ENCODE measurements around the gene DISC1.
"Not testable (repeated sequence)": the region's sequence is repeated elsewhere in the genome, so short reads cannot be mapped to it uniquely, and the experiment has no call there.

The DISC1 gene

DNA sequence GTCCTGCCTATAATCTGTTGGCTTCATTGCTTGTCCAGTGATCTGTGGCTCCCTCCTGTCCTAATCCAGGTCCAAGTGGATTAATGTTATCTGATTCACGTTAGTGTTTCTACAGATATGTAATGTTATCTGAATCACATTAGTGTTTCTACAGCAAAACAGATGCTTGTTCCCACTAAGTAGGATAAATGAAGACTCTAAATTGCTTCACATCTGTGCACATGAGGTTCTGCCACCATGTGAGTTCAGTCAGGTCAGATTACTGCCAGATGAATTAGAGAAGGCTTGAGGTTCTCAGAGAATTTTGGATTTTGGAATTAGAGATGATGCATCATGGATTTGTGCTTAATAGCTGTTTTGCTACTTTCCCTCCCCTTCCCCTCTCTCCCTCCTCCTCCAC lies 13.2 kb downstream of the DISC1 start:
- no peak for DNase-seq

DNA sequence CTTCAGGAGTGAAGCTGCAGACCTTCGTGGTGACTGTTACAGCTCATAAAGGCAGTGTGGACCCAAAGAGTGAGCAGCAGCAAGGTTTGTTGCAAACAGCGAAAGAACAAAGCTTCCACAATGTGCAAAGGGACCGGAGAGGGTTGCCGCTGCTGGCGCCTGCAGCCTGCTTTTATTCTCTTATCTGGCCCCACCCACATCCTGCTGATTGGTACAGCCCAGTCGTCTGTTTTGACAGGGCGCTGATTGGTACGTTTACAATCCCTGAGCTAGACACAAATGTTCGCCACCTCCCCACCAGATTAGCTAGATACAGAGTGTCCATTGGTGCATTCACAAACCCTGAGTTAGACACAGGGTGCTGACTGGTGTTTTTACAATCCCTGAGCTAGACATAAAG lies 14.9 kb downstream of the DISC1 start:
- not testable (repeated sequence) for DNase-seq

- DNase-seq, result not testable (repeated sequence)
Measured at GRCh38 chr1:231642061-231642460, 15.5 kb downstream of the DISC1 start.

GRCh38 chr1:231642618-231643017 lies 16.0 kb downstream of the DISC1 start:
- DNase-seq, result no peak

GRCh38 chr1:231643071-231643934 lies 16.7 kb downstream of the DISC1 start:
- DNase-seq, result no peak

DNA sequence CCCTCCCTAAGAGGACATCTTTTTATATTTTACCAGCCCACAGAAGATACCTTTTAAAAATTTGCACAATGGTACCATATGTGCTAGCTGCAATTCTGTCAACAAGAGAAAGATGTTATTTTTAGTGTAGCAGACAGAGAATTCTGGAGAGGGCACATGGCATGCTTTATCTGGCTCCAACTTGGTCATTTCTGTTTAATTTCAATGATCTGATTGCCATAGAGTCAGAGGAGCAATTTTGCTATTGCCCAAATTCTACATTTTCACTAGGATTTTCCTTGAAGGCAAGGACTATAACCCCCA lies 17.3 kb downstream of the DISC1 start:
- DNase-seq, result no peak

DNA sequence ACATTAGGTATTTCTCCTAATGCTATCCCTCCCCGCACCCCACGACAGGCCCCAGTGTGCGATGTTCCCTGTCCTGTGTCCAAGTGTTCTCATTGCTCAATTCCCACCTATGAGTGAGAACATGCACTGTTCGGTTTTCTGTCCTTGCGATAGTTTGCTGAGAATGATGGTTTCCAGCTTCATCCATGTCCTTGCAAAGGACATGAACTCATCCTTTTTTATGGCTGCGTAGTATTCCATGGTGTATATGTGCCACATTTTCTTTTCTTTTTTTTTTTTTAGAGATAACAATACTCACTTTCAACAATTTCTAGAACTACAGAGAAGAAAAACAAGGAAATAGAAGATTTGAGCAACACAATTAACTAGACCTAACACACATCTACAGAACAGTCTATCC lies 19.0 kb downstream of the DISC1 start:
- DNase-seq, result not testable (repeated sequence)

DNA sequence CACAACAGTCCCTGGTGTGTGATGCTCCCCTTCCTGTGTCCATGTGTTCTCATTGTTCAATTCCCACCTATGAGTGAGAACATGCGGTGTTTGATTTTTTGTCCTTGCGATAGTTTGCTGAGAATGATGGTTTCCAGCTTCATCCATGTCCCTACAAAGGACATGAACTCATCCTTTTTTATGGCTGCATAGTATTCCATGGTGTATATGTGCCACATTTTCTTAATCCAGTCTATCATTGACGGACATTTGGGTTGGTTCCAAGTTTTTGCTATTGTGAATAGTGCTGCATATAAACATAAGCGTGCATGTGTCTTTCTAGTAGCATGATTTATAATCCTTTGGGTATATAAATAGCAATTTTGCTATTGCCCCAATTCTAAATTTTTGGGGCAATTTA lies 19.6 kb downstream of the DISC1 start:
- DNase-seq, result not testable (repeated sequence)

DNA sequence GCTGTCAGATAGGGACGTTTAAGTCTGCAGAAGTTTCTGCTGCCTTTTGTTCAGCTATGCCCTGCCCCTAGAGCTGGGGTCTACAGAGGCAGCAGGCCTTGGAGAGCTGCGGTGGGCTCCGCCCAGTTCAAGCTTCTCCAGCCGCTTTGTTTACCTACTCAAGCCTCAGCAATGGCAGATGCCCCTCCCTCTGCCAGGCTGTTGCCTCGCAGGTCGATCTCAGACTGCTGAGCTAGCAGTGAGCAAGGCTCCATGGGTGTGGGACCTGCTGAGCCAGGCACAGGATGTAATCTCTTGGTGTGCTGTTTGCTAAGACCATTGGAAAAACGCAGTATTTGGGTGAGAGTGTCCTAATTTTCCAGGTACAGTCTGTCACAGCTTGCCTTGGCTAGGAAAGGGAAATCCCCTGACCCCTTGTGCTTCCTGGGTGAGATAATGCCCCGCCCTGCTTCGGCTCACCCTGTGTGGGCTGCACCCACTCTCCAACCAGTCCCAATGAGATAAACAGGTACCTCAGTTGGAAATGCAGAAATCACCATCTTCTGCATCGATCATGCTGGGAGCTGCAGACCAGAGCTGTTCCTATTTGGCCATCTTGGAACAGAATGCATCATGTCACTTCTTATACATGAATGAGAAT lies 25.2 kb downstream of the DISC1 start:
- DNase-seq, result not testable (repeated sequence)

GRCh38 chr1:231653632-231654031 lies 27.0 kb downstream of the DISC1 start:
- no peak for DNase-seq

DNA sequence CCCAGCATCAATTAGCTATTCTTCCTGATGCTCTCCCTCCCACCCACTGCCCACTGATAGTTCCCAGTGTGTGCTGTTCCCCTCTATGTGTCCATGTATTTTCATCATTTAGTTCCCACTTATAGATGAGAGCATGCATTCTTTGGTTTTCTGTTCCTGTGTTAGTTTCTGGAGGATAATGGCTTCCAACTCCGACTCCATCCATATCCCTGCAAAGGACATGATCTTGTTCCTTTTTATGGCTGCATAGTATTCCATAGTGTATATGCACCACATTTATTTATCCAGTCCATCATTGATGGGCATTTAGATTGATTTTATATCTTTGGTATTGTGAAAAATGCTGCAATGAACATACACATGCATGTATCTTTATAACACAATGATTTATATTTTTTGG lies 30.2 kb downstream of the DISC1 start:
- DNase-seq, result no peak

- DNase-seq, result not testable (repeated sequence)
Measured at GRCh38 chr1:231658223-231658622, 31.6 kb downstream of the DISC1 start.

GRCh38 chr1:231660198-231660597 lies 33.6 kb downstream of the DISC1 start:
- no peak for DNase-seq

DNA sequence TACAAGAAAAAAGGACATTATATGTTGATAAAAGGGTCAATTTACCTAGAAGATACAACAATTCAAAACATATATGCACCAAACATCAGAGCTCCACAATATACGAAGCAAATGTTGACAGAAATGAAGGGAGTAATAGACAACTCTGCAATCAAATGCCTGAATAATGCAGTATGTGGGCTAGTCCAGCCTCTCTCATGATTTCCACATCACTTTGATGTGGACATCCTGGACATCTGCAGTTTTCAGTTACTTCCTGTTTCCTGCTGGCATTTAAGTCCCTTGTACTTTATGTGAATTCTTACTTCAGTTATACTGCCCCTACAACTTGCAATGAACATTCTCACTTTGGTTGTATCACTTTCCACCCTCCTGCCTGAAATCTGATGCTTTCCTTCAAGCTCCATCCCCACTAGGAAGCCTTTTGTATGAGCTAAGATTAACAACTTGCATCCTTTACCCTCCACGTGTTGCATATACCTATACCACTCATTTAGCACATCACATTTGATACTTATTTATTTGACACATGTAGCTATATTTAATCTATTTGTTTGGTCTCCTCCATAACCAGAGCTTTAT lies 36.7 kb downstream of the DISC1 start:
- DNase-seq, result peak; percentile 94

- DNase-seq, result no peak
Measured at GRCh38 chr1:231665101-231665500, 38.5 kb downstream of the DISC1 start.

DNA sequence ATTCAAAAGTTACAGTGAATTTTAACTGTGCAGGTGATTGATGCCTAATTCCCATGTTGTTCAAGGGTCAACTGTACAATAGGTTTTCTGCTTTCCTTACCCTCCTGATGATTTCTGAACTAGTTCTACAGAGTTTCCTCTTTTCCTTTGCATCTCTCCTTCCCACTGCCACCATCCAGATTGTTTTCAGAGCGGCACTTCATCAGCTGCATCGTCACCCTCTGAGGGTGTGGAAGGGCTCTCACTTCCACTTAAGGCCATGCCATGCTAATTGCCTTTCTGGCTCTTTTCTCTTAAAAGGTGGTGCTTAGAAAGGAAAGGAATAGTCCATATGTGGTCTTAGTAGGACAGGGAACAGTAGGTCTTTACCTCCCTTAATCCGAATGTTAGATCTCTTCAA lies 39.1 kb downstream of the DISC1 start:
- DNase-seq, result no peak

GRCh38 chr1:231666220-231666936 lies 39.8 kb downstream of the DISC1 start:
- peak in 1 of 2 experiments; percentile 4 for DNase-seq

DNA sequence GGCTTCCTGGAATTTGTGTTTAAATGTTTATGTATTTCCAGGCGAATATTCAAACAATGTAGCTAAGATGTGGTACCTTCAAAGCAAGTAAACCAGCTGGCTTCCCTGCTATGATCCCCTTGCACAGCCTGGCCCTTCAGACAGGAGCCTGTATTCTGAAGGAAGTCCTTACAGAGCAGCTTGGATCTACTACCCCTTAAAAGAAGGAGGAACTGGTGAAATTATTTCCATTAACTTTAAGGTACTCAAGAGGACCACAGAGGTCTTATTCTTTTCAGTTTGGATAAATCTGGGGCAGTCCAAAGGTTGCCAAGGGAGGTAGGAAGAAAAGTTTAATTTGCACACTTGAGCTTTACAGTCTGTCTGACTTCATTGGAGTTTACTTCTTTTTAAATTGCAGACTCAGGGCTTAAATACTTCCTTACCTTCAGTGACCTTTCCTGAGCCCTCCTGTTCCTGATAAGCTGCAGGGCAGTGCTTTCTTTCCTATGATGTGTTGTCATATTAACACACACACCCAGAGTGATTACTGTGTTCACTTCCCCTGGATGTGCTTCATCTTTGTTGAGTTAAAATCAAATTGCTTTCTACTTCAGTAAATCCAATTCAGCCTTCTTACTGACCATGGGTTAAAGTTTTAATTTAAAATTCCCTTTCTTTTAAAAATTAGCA lies 40.5 kb downstream of the DISC1 start:
- no peak for DNase-seq

DNA sequence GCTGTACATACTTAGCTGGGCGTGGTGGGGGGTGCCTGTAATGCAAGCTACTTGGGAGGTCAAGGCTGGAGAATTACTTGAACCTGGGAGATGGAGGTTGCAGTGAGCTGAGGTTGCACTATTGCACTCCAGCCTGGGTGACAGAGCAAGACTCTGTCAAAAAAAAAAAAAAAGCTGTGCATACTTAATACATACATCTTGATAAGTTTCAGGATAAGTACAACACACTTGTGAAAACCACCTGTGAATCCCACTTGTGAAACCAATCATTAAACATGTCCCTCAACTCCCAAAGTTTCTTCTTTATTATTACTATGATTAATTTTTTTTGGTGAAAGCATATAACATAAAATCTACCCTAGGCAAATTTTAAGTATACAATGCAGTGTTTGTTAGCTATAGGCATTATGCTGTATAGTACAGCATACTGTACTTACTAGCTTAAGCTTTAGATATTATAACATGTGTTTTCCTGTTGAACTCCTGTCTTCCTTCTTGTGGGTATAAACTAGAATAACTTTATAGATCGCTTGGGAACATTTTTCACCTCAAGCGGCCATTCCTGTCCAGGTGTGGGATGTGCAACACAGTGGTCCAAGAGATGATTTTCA lies 41.4 kb downstream of the DISC1 start:
- no peak for DNase-seq

DNA sequence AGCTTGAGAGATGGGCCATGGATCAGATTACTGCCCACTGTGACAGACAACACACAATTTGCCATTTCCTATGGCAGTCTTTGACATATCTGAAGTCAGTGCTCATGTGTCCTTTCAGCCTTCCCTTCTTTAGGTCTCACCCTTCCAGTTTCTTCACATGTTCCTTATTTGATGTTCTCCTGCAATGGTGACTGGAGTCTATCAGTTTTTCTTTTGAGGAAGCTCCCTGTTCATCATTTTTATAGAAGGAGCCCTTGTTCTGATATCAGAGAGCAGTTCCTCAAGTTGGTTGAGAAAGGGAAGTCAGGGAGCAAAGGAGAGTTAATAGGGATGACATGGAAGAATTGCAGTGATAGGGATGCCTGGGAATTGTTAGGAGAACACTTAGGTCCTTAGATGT lies 42.2 kb downstream of the DISC1 start:
- no peak for DNase-seq

- DNase-seq, result not testable (repeated sequence)
Measured at GRCh38 chr1:231669864-231670621, 43.5 kb downstream of the DISC1 start.

DNA sequence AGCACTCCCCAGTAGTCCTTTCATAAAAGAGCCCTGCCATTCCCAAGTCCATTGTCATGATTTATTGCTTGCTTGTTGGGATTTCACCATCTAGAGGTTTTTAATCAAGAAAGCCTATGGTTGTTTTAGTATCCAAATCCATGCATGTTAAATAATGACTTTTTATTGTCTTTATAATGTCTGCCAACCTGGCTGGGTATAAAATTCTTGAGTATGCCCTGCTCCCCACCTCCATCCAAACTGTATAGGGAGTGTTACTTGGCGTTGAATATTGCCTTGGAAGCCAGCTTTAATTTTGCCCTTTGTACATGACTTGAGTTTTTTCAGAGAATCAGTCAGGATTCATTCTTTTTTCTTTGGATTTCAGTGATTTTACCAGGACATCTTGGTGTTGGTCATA lies 44.2 kb downstream of the DISC1 start:
- no peak for DNase-seq

All from AML-193 (cell line).